Measurements from ENCODE around the gene MTG1.

- TF ChIP-seq, protein P1, sequence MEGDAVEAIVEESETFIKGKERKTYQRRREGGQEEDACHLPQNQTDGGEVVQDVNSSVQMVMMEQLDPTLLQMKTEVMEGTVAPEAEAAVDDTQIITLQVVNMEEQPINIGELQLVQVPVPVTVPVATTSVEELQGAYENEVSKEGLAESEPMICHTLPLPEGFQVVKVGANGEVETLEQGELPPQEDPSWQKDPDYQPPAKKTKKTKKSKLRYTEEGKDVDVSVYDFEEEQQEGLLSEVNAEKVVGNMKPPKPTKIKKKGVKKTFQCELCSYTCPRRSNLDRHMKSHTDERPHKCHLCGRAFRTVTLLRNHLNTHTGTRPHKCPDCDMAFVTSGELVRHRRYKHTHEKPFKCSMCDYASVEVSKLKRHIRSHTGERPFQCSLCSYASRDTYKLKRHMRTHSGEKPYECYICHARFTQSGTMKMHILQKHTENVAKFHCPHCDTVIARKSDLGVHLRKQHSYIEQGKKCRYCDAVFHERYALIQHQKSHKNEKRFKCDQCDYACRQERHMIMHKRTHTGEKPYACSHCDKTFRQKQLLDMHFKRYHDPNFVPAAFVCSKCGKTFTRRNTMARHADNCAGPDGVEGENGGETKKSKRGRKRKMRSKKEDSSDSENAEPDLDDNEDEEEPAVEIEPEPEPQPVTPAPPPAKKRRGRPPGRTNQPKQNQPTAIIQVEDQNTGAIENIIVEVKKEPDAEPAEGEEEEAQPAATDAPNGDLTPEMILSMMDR (IDR thresholded peaks at IDR 0.05): no peak
- no peak for TF ChIP-seq EP300 (IDR thresholded peaks at IDR 0.05)
Measured at GRCh38 chr10:133411523-133412380, 17.8 kb downstream of the MTG1 start.

Data from sigmoid colon (tissue), 4 donors.